Lower lobe of right lung (tissue), 2 donors: ENCODE results near the gene FETUB. TPM values are rescaled to one million over a fixed set of nuclear protein-coding genes. Genes with fewer than 3 reads are reported as not detected.

ENCODE experiments used
- ATAC-seq, 2 donors: fragments of 200-7000 bp; cut with Tn5 transposase; one replicate each; pipeline ENCODE4 v1.9.1; 2020 to 2022; ENCODE audit warnings: mild to moderate bottlenecking in 2 of 2, moderate library complexity in 2 of 2
- DNase-seq: peaks from one replicate; pipeline ENCODE4 v3.0.0-alpha.2; 2020
- H3K27ac ChIP-seq: fragments of 200-600 bp; one replicate; pipeline ENCODE4 v1.8.0; 2022
- H3K27me3 ChIP-seq: fragments of 200-600 bp; one replicate; pipeline ENCODE4 v1.8.0; 2022; ENCODE audit warnings: low read depth
- H3K36me3 ChIP-seq: fragments of 200-600 bp; one replicate; pipeline ENCODE4 v1.8.0; 2022; ENCODE audit warnings: mild to moderate bottlenecking
- H3K4me1 ChIP-seq: fragments of 200-600 bp; one replicate; pipeline ENCODE4 v1.8.0; 2022
- H3K4me3 ChIP-seq: fragments of 200-600 bp; one replicate; pipeline ENCODE4 v1.8.0; 2022; ENCODE audit warnings: mild to moderate bottlenecking
- H3K9me3 ChIP-seq: fragments of 200-600 bp; one replicate; pipeline ENCODE4 v1.8.0; 2022
- CTCF ChIP-seq: fragments of 200-600 bp; IDR thresholded peaks from one replicate; pipeline ENCODE4 v1.8.0; 2022; ENCODE audit warnings: antibody characterized with exemption, mild to moderate bottlenecking
- intact Hi-C: fragments of 100-400 bp; cut with DNase I; formaldehyde crosslinking; loops from one replicate; pipeline ENCODE4 v1.11.0; 2022
- total RNA-seq: library from RNA; stranded (reverse); fragmentation: NEBNext Ultra II Directional; extraction: Animal tissue kit (Norgen Biotek cat#: 25700); gene quantifications from one replicate; pipeline ENCODE4 v1.2.1, GENCODE V29; 2021
- donor health status: DM: no; HTN: yes; CAD: no; lungs with severe emphysema.

Gene FETUB
- total RNA-seq, 1 donor from 2014 or later, result not detected

- no peak overlapping the region for H3K4me3 ChIP-seq
- H3K4me1 ChIP-seq, result no peaks in the 10 kb centered on the region
- no peak for DNase-seq
- intact Hi-C loops, result no loop called here
- no peak for ATAC-seq
- no peaks in the 10 kb centered on the region for H3K27me3 ChIP-seq
- no peak for TF ChIP-seq CTCF
- no peaks in the 10 kb centered on the region for H3K36me3 ChIP-seq
- no peaks in the 10 kb centered on the region for H3K9me3 ChIP-seq
- no peak overlapping the region for H3K27ac ChIP-seq
Measured at GRCh38 chr3:186664119-186664495, 23.9 kb downstream of the FETUB start.

GRCh38 chr3:186664506-186664905 is 24.3 kb downstream of the FETUB start:
- Histone ChIP-seq H3K4me3 (no peak overlapping the region), H3K9me3 (no peaks in the 10 kb centered on the region), H3K4me1 (no peaks in the 10 kb centered on the region), H3K27ac (no peak overlapping the region), H3K36me3 (no peaks in the 10 kb centered on the region), H3K27me3 (no peaks in the 10 kb centered on the region)
- DNase-seq (no peak), ATAC-seq (no peak)
- TF ChIP-seq CTCF, result no peak
- intact Hi-C loops, result no loop called here

GRCh38 chr3:186665625-186666188 is 25.5 kb downstream of the FETUB start, which contains the start of gene HRG:
TSS of gene HRG (plus strand) at chr3:186666014. CDS start at chr3:186666032, 18 bp downstream.
- Histone ChIP-seq H3K4me1 (no peaks in the 10 kb centered on the region), H3K27ac (no peak within 1 kb of the TSS), H3K4me3 (no peak within 1 kb of the TSS), H3K27me3 (no peaks in the 10 kb centered on the region), H3K9me3 (no peaks in the 10 kb centered on the region), H3K36me3 (no peaks in the 10 kb centered on the region)
- no peak for DNase-seq
- intact Hi-C loops, result no loop called here
- ATAC-seq, result no peak
- TF ChIP-seq CTCF, result no peak

GRCh38 chr3:186668426-186668825 is 28.2 kb downstream of the FETUB start:
- Histone ChIP-seq H3K9me3 (no peaks in the 10 kb centered on the region), H3K4me3 (no peak overlapping the region), H3K27ac (no peak overlapping the region), H3K36me3 (no peaks in the 10 kb centered on the region), H3K4me1 (no peaks in the 10 kb centered on the region), H3K27me3 (no peaks in the 10 kb centered on the region)
- DNase-seq (no peak), ATAC-seq (no peak)
- no peak for TF ChIP-seq CTCF
- intact Hi-C loops, result no loop called here

GRCh38 chr3:186669378-186670084 is 29.3 kb downstream of the FETUB start:
- H3K9me3 ChIP-seq, result no peaks in the 10 kb centered on the region
- H3K4me1 ChIP-seq, result no peaks in the 10 kb centered on the region
- no peaks in the 10 kb centered on the region for H3K27me3 ChIP-seq
- H3K4me3 ChIP-seq, result no peak overlapping the region
- TF ChIP-seq CTCF, result no peak
- DNase-seq (no peak), ATAC-seq (peak in 1 of 2 donors; percentile 42)
- intact Hi-C loops, result no loop called here
- H3K27ac ChIP-seq, result no peak overlapping the region
- H3K36me3 ChIP-seq, result no peaks in the 10 kb centered on the region
